ENCODE results near the gene SLC26A2.

DNA sequence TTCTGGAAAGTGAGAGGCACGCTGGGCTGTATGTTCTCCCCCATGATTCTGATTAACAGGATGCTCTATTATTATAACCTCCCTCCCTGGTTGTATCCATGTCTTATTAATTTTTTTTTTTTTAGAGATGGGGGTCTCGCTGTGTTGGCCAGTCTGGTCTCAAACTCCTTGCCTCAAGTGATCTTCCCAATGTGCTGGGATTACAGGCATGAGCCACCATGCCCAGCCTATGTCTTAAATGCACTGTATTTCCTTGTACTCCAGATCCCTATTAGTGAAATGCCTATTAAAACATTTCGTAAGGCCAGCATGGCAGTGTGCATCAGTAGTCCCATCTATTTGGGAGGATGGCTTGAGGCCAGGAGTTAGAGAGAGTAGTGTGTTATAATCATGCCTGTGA lies 32.9 kb downstream of the SLC26A2 start:
- TF ChIP-seq, protein P1, sequence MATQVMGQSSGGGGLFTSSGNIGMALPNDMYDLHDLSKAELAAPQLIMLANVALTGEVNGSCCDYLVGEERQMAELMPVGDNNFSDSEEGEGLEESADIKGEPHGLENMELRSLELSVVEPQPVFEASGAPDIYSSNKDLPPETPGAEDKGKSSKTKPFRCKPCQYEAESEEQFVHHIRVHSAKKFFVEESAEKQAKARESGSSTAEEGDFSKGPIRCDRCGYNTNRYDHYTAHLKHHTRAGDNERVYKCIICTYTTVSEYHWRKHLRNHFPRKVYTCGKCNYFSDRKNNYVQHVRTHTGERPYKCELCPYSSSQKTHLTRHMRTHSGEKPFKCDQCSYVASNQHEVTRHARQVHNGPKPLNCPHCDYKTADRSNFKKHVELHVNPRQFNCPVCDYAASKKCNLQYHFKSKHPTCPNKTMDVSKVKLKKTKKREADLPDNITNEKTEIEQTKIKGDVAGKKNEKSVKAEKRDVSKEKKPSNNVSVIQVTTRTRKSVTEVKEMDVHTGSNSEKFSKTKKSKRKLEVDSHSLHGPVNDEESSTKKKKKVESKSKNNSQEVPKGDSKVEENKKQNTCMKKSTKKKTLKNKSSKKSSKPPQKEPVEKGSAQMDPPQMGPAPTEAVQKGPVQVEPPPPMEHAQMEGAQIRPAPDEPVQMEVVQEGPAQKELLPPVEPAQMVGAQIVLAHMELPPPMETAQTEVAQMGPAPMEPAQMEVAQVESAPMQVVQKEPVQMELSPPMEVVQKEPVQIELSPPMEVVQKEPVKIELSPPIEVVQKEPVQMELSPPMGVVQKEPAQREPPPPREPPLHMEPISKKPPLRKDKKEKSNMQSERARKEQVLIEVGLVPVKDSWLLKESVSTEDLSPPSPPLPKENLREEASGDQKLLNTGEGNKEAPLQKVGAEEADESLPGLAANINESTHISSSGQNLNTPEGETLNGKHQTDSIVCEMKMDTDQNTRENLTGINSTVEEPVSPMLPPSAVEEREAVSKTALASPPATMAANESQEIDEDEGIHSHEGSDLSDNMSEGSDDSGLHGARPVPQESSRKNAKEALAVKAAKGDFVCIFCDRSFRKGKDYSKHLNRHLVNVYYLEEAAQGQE (tag by site-specific recombination; IDR thresholded peaks at IDR 0.05), result no peak
- TF ChIP-seq, protein P2, sequence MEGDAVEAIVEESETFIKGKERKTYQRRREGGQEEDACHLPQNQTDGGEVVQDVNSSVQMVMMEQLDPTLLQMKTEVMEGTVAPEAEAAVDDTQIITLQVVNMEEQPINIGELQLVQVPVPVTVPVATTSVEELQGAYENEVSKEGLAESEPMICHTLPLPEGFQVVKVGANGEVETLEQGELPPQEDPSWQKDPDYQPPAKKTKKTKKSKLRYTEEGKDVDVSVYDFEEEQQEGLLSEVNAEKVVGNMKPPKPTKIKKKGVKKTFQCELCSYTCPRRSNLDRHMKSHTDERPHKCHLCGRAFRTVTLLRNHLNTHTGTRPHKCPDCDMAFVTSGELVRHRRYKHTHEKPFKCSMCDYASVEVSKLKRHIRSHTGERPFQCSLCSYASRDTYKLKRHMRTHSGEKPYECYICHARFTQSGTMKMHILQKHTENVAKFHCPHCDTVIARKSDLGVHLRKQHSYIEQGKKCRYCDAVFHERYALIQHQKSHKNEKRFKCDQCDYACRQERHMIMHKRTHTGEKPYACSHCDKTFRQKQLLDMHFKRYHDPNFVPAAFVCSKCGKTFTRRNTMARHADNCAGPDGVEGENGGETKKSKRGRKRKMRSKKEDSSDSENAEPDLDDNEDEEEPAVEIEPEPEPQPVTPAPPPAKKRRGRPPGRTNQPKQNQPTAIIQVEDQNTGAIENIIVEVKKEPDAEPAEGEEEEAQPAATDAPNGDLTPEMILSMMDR (tag by site-specific recombination; IDR thresholded peaks at IDR 0.05), result no peak
- TF ChIP-seq ZBTB1 (tag by site-specific recombination; IDR thresholded peaks at IDR 0.05), result no peak
- no peak for TF ChIP-seq ZNF623 (tag by site-specific recombination; IDR thresholded peaks at IDR 0.05)
- TF ChIP-seq, protein P3, sequence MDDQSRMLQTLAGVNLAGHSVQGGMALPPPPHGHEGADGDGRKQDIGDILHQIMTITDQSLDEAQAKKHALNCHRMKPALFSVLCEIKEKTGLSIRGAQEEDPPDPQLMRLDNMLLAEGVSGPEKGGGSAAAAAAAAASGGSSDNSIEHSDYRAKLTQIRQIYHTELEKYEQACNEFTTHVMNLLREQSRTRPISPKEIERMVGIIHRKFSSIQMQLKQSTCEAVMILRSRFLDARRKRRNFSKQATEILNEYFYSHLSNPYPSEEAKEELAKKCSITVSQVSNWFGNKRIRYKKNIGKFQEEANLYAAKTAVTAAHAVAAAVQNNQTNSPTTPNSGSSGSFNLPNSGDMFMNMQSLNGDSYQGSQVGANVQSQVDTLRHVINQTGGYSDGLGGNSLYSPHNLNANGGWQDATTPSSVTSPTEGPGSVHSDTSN (CRISPR knock-in tag; IDR thresholded peaks at IDR 0.05), result no peak

All from HEK293 (cell line).